Right kidney (tissue), 1 donor: ENCODE results near the gene GCSH.

Source experiments
- DNase-seq: peaks from one replicate; pipeline ENCODE4 v3.0.0-alpha.2; 2016

The GCSH gene

GRCh38 chr16:81106826-81107503, 10.8 kb upstream of the GCSH start:
- no peak for DNase-seq

GRCh38 chr16:81105946-81106345, 9.8 kb upstream of the GCSH start:
- DNase-seq = no peak

- DNase-seq = no peak
These were observed 5.5 kb upstream of the GCSH start for GRCh38 chr16:81101702-81102101.

GRCh38 chr16:81099958-81100357, 3.8 kb upstream of the GCSH start:
- no peak for DNase-seq

- no peak for DNase-seq
These were observed 1.0 kb upstream of the GCSH start for GRCh38 chr16:81097230-81097629.

GRCh38 chr16:81096715-81097208, 567 bp upstream of the GCSH start:
- DNase-seq = no peak

- no peak for DNase-seq
These were observed 592 bp downstream of the GCSH start for GRCh38 chr16:81095653-81095952.

- no peak for DNase-seq
These were observed 1.4 kb downstream of the GCSH start for GRCh38 chr16:81094771-81095251.

GRCh38 chr16:81088836-81089235, 7.4 kb downstream of the GCSH start:
- no peak for DNase-seq

- DNase-seq = no peak
These were observed 15.2 kb downstream of the GCSH start for GRCh38 chr16:81081014-81081413.

GRCh38 chr16:81080233-81080632, 16.0 kb downstream of the GCSH start:
- DNase-seq = no peak

- DNase-seq = peak; percentile 99
These were observed 18.9 kb downstream of the GCSH start, which contains the start of gene C16orf46 for GRCh38 chr16:81077076-81077940. TSS of gene C16orf46 (minus strand) at chr16:81077238. CDS start at chr16:81063955, 13,283 bp downstream.

GRCh38 chr16:81076566-81077075, 19.6 kb downstream of the GCSH start:
- DNase-seq = peak; percentile 100

- DNase-seq = no peak
These were observed 22.4 kb downstream of the GCSH start for GRCh38 chr16:81073560-81074330.

- DNase-seq = no peak
These were observed 24.4 kb downstream of the GCSH start for GRCh38 chr16:81071805-81072204.

GRCh38 chr16:81070979-81071378, 25.2 kb downstream of the GCSH start:
- no peak for DNase-seq

GRCh38 chr16:81069063-81069462, 27.1 kb downstream of the GCSH start:
- no peak for DNase-seq

GRCh38 chr16:81067166-81067565, 29.0 kb downstream of the GCSH start:
- DNase-seq = no peak

GRCh38 chr16:81066681-81067080, 29.5 kb downstream of the GCSH start:
- DNase-seq = no peak

- DNase-seq = no peak
These were observed 34.2 kb downstream of the GCSH start for GRCh38 chr16:81061871-81062608.

- no peak for DNase-seq
These were observed 34.9 kb downstream of the GCSH start for GRCh38 chr16:81061307-81061640.
